ENCODE results near the gene ASIP. TPM values are rescaled to one million over a fixed set of nuclear protein-coding genes. Genes with fewer than 3 reads are reported as not detected.
A peak's percentile ranks its signal among the peaks of the same experiment; 100 is the strongest.

The ASIP gene
- polyA plus RNA-seq, 1 donor (not counting 4 experiments of a cell fraction or from before 2014, with no cell fraction given) = not detected

- no peak for TF ChIP-seq EZH2 (IDR thresholded peaks at IDR 0.05; ENCODE audit: low read length)
- TF ChIP-seq CTCF (optimal IDR thresholded peaks at IDR 0.05 in 1 of 3, IDR thresholded peaks at IDR 0.05 in 1 of 3, conservative IDR thresholded peaks at IDR 0.05 in 1 of 3; ENCODE audit: extremely low read depth in 1 of 3, insufficient read depth in 2 of 3, low read length in 3 of 3) = no peak
- no peak overlapping the region for H3K4me3 ChIP-seq (ENCODE audit: control insufficient read depth in 2 of 3, extremely low read depth in 1 of 3, insufficient read depth in 2 of 3, low read depth in 1 of 3, low read length in 3 of 3)
- no peaks in the 10 kb centered on the region for H3K9me3 ChIP-seq (ENCODE audit: control insufficient read depth, low read depth, low read length)
- H3K79me2 ChIP-seq (ENCODE audit: control insufficient read depth, insufficient read depth, low read length) = no peaks in the 10 kb centered on the region
- H2AFZ ChIP-seq (ENCODE audit: control insufficient read depth, low read length) = no peak overlapping the region
- H3K27ac ChIP-seq (ENCODE audit: control insufficient read depth, insufficient read depth, low read length) = no peak overlapping the region
- H3K9ac ChIP-seq (ENCODE audit: control insufficient read depth, extremely low read depth, insufficient read depth, low read length) = no peak overlapping the region
- no peak for FAIRE-seq
- peaks cover 13% of the 10 kb centered on the region for H3K27me3 ChIP-seq (ENCODE audit: control insufficient read depth, extremely low read depth, insufficient read depth, low read length)
- H4K20me1 ChIP-seq (ENCODE audit: control insufficient read depth, extremely low read depth, insufficient read depth, low read length) = no peaks in the 10 kb centered on the region
- dilution Hi-C loops (cut with MboI; ENCODE audit: extremely low pct_ligation_motif_present, low sequenced_read_pairs) = no loop called here
- H3K4me1 ChIP-seq (ENCODE audit: control insufficient read depth, extremely low read depth, insufficient read depth, low read length) = peaks cover 5% of the 10 kb centered on the region
- H3K9me1 ChIP-seq (ENCODE audit: control insufficient read depth, extremely low read depth, insufficient read depth, low read length) = no peaks in the 10 kb centered on the region
- no peaks in the 10 kb centered on the region for H3K36me3 ChIP-seq (ENCODE audit: control insufficient read depth in 2 of 2, extremely low read depth in 1 of 2, insufficient read depth in 2 of 2, low read length in 2 of 2)
- no peak for DNase-seq (ENCODE audit: low read depth, low spot score)
- no peak overlapping the region for H3K4me2 ChIP-seq (ENCODE audit: control insufficient read depth, extremely low read depth, insufficient read depth, low read depth, low read length)
Measured at GRCh38 chr20:34213213-34213612, 28.0 kb upstream of the ASIP start.

GRCh38 chr20:34215711-34216381 is 25.4 kb upstream of the ASIP start:
- Histone ChIP-seq H3K9me3 (ENCODE audit: control insufficient read depth, low read depth, low read length) (no peaks in the 10 kb centered on the region), H3K27ac (ENCODE audit: control insufficient read depth, insufficient read depth, low read length) (no peak overlapping the region), H3K9ac (ENCODE audit: control insufficient read depth, extremely low read depth, insufficient read depth, low read length) (peak overlapping the region; percentile 28), H3K79me2 (ENCODE audit: control insufficient read depth, insufficient read depth, low read length) (no peaks in the 10 kb centered on the region), H3K36me3 (ENCODE audit: control insufficient read depth in 2 of 2, extremely low read depth in 1 of 2, insufficient read depth in 2 of 2, low read length in 2 of 2) (no peaks in the 10 kb centered on the region), H2AFZ (ENCODE audit: control insufficient read depth, low read length) (peak overlapping the region; percentile 96), H3K4me1 (ENCODE audit: control insufficient read depth, extremely low read depth, insufficient read depth, low read length) (peaks cover 9% of the 10 kb centered on the region), H3K9me1 (ENCODE audit: control insufficient read depth, extremely low read depth, insufficient read depth, low read length) (no peaks in the 10 kb centered on the region), H3K4me2 (ENCODE audit: control insufficient read depth, extremely low read depth, insufficient read depth, low read depth, low read length) (peak overlapping the region; percentile 79), H3K4me3 (ENCODE audit: control insufficient read depth in 2 of 3, extremely low read depth in 1 of 3, insufficient read depth in 2 of 3, low read depth in 1 of 3, low read length in 3 of 3) (peak overlapping the region; percentile 13 to 64 (median 54)), H4K20me1 (ENCODE audit: control insufficient read depth, extremely low read depth, insufficient read depth, low read length) (no peaks in the 10 kb centered on the region), H3K27me3 (ENCODE audit: control insufficient read depth, extremely low read depth, insufficient read depth, low read length) (peaks cover 13% of the 10 kb centered on the region)
- dilution Hi-C loops (cut with MboI; ENCODE audit: extremely low pct_ligation_motif_present, low sequenced_read_pairs) = no loop called here
- no peak for FAIRE-seq
- DNase-seq (ENCODE audit: low read depth, low spot score) = no peak
- peak; percentile 30 for TF ChIP-seq EZH2 (IDR thresholded peaks at IDR 0.05; ENCODE audit: low read length)
- TF ChIP-seq CTCF (optimal IDR thresholded peaks at IDR 0.05 in 1 of 3, IDR thresholded peaks at IDR 0.05 in 1 of 3, conservative IDR thresholded peaks at IDR 0.05 in 1 of 3; ENCODE audit: extremely low read depth in 1 of 3, insufficient read depth in 2 of 3, low read length in 3 of 3) = no peak

Data from keratinocyte (primary cell).